ENCODE results near the gene MCF2L. TPM values are rescaled to one million over a fixed set of nuclear protein-coding genes. Genes with fewer than 3 reads are reported as not detected.

Gene MCF2L
- total RNA-seq, 4 donors from 2014 or later, result 62.1 to 186 (median 91.3) TPM

- in situ Hi-C loops (cut with MboI; ENCODE audit: low pct_ligation_motif_present in 1 of 4, low pct_unique_long_range_greater_than_20kb in 1 of 4, low sequenced_read_pairs in 3 of 4), result no loop called here
- H3K27ac ChIP-seq, result no peak overlapping the region
These were observed 76.5 kb downstream of the MCF2L start for GRCh38 chr13:113045251-113046127.

GRCh38 chr13:113046128-113046882, 77.3 kb downstream of the MCF2L start:
- no peaks in the 10 kb centered on the region for H3K36me3 ChIP-seq
- H3K27ac ChIP-seq, result no peak overlapping the region
- H3K27me3 ChIP-seq, result peaks cover 4% of the 10 kb centered on the region
- no peak for DNase-seq
- H3K9me3 ChIP-seq, result no peaks in the 10 kb centered on the region
- no peaks in the 10 kb centered on the region for H3K4me1 ChIP-seq
- intact Hi-C loops (cut with DNase I; ENCODE audit: low total_unique reads) (no loop called here), in situ Hi-C loops (cut with MboI; ENCODE audit: low pct_ligation_motif_present in 1 of 4, low pct_unique_long_range_greater_than_20kb in 1 of 4, low sequenced_read_pairs in 3 of 4) (no loop called here)
- WGBS, 2 donors (ENCODE audit: low coverage in 1 of 2), result 94 to 95% methylated on average over 16 to 30 of the region's 30 CpGs
- TF ChIP-seq POLR2AphosphoS5 (IDR thresholded peaks at IDR 0.05), result no peak
- no peak for TF ChIP-seq EP300 (IDR thresholded peaks at IDR 0.05; ENCODE audit: low read depth)
- TF ChIP-seq CTCF (IDR thresholded peaks at IDR 0.05), result no peak
- TF ChIP-seq POLR2A (IDR thresholded peaks at IDR 0.05), result no peak
- no peak overlapping the region for H3K4me3 ChIP-seq

More at GRCh38 chr13:113045251-113046127, 76.5 kb downstream of the MCF2L start:
- Histone ChIP-seq H3K4me3 (no peak overlapping the region), H3K9me3 (no peaks in the 10 kb centered on the region), H3K27me3 (no peaks in the 10 kb centered on the region), H3K4me1 (no peaks in the 10 kb centered on the region), H3K36me3 (no peaks in the 10 kb centered on the region)
- WGBS, 2 donors (ENCODE audit: low coverage in 1 of 2), result 85% methylated on average over 32 of the region's 32 CpGs; no CpG with 5 or more reads in 1 of the 2 donors
- no peak for TF ChIP-seq POLR2A (IDR thresholded peaks at IDR 0.05)
- TF ChIP-seq CTCF (IDR thresholded peaks at IDR 0.05), result no peak
- TF ChIP-seq POLR2AphosphoS5 (IDR thresholded peaks at IDR 0.05), result no peak
- TF ChIP-seq EP300 (IDR thresholded peaks at IDR 0.05; ENCODE audit: low read depth), result no peak
- no peak for DNase-seq
- intact Hi-C loops (cut with DNase I; ENCODE audit: low total_unique reads), result no loop called here

- Histone ChIP-seq H3K4me1 (no peaks in the 10 kb centered on the region), H3K9me3 (no peaks in the 10 kb centered on the region), H3K36me3 (no peaks in the 10 kb centered on the region), H3K4me3 (no peak overlapping the region), H3K27me3 (peaks cover 6% of the 10 kb centered on the region), H3K27ac (no peak overlapping the region)
- TF ChIP-seq CTCF (IDR thresholded peaks at IDR 0.05), result no peak
- TF ChIP-seq POLR2AphosphoS5 (IDR thresholded peaks at IDR 0.05), result no peak
- no peak for TF ChIP-seq EP300 (IDR thresholded peaks at IDR 0.05; ENCODE audit: low read depth)
- TF ChIP-seq POLR2A (IDR thresholded peaks at IDR 0.05), result no peak
- intact Hi-C loops (cut with DNase I; ENCODE audit: low total_unique reads), result no loop called here
- DNase-seq, result no peak
- in situ Hi-C loops (cut with MboI; ENCODE audit: low pct_ligation_motif_present in 1 of 4, low pct_unique_long_range_greater_than_20kb in 1 of 4, low sequenced_read_pairs in 3 of 4), result no loop called here
- WGBS, 2 donors (ENCODE audit: low coverage in 1 of 2), result 86 to 100% methylated on average over 2 to 13 of the region's 13 CpGs
These were observed 77.8 kb downstream of the MCF2L start for GRCh38 chr13:113046883-113047244.

GRCh38 chr13:113047587-113047986, 78.6 kb downstream of the MCF2L start:
- Histone ChIP-seq H3K4me1 (no peaks in the 10 kb centered on the region), H3K4me3 (no peak overlapping the region), H3K27me3 (peaks cover 6% of the 10 kb centered on the region), H3K36me3 (no peaks in the 10 kb centered on the region), H3K27ac (no peak overlapping the region), H3K9me3 (no peaks in the 10 kb centered on the region)
- in situ Hi-C loops (cut with MboI; ENCODE audit: low pct_ligation_motif_present in 1 of 4, low pct_unique_long_range_greater_than_20kb in 1 of 4, low sequenced_read_pairs in 3 of 4), result no loop called here
- no peak for DNase-seq
- WGBS, 2 donors (ENCODE audit: low coverage in 1 of 2), result 88 to 91% methylated on average over 29 to 31 of the region's 31 CpGs
- TF ChIP-seq POLR2AphosphoS5 (IDR thresholded peaks at IDR 0.05) (no peak), EP300 (IDR thresholded peaks at IDR 0.05; ENCODE audit: low read depth) (no peak), POLR2A (IDR thresholded peaks at IDR 0.05) (no peak), CTCF (IDR thresholded peaks at IDR 0.05) (no peak)
- intact Hi-C loops (cut with DNase I; ENCODE audit: low total_unique reads), result no loop called here

Measured in transverse colon (tissue), 4 donors.